H9 (cell line): ENCODE results near the gene FCAR. TPM values are rescaled to one million over a fixed set of nuclear protein-coding genes. Genes with fewer than 3 reads are reported as not detected.

ENCODE experiments used
- DNase-seq: peaks from one replicate; pipeline ENCODE4 v3.0.0-alpha.2; 2017
- H2AFZ ChIP-seq: one replicate; pipeline ENCODE4 v1.6.1; 2013; ENCODE audit warnings: mild to moderate bottlenecking, low read length, control low read depth, moderate library complexity
- H2AK5ac ChIP-seq: 2 replicates; pipeline ENCODE4 v1.6.1; 2013; ENCODE audit warnings: low read length, control low read depth, mixed read lengths; ENCODE audit not compliant: insufficient read length
- H2BK120ac ChIP-seq: one replicate; pipeline ENCODE4 v1.6.1; 2013; ENCODE audit warnings: low read depth, mild to moderate bottlenecking, low read length, control low read depth, inconsistent platforms; ENCODE audit not compliant: poor library complexity, severe bottlenecking
- H2BK12ac ChIP-seq: 2 replicates; pipeline ENCODE4 v1.6.1; 2013; ENCODE audit warnings: low read length, control low read depth, mixed read lengths, low read depth; ENCODE audit not compliant: insufficient read length
- H2BK15ac ChIP-seq: 2 replicates; pipeline ENCODE4 v1.6.1; 2013; ENCODE audit warnings: low read depth, low read length, control low read depth
- H2BK20ac ChIP-seq: one replicate; pipeline ENCODE4 v1.6.1; 2013; ENCODE audit warnings: low read depth, mild to moderate bottlenecking, low read length, control low read depth, inconsistent platforms; ENCODE audit not compliant: poor library complexity, severe bottlenecking
- H2BK5ac ChIP-seq: 2 replicates; pipeline ENCODE4 v1.6.1; 2013; ENCODE audit warnings: low read length, control low read depth, mixed read lengths; ENCODE audit not compliant: insufficient read length
- H3K14ac ChIP-seq: 2 replicates; pipeline ENCODE4 v1.6.1; 2013; ENCODE audit warnings: low read length, control low read depth; ENCODE audit not compliant: insufficient read depth
- H3K18ac ChIP-seq: 2 replicates; pipeline ENCODE4 v1.6.1; 2013; ENCODE audit warnings: low read depth, mild to moderate bottlenecking, mixed read lengths, low read length, control low read depth; ENCODE audit not compliant: insufficient read length
- H3K23ac ChIP-seq: 2 replicates; pipeline ENCODE4 v1.6.1; 2013; ENCODE audit warnings: low read length, control low read depth, mixed read lengths, low read depth; ENCODE audit not compliant: insufficient read length
- H3K23me2 ChIP-seq: 2 replicates; pipeline ENCODE4 v1.6.1; 2013; ENCODE audit warnings: low read depth, mild to moderate bottlenecking, mixed read lengths, low read length, control low read depth; ENCODE audit not compliant: insufficient read length, poor library complexity, severe bottlenecking
- H3K27ac ChIP-seq: 2 replicates; pipeline ENCODE4 v1.5.1; 2013; ENCODE audit warnings: low read length, control low read depth, mixed read lengths, low read depth; ENCODE audit not compliant: insufficient read length
- H3K27me3 ChIP-seq: 2 replicates; pipeline ENCODE4 v1.6.1; 2013; ENCODE audit warnings: low read length, control low read depth, inconsistent platforms; ENCODE audit not compliant: insufficient read depth
- H3K4ac ChIP-seq: 2 replicates; pipeline ENCODE4 v1.6.1; 2013; ENCODE audit warnings: low read depth, mild to moderate bottlenecking, control low read depth, inconsistent platforms, low read length, moderate library complexity
- H3K4me1 ChIP-seq: 2 replicates; pipeline ENCODE4 v1.6.1; 2013; ENCODE audit warnings: low read length, control low read depth, inconsistent platforms; ENCODE audit not compliant: insufficient read depth
- H3K4me2 ChIP-seq: 2 replicates; pipeline ENCODE4 v1.6.1; 2013; ENCODE audit warnings: low read length, control low read depth, mixed read lengths; ENCODE audit not compliant: insufficient read length, insufficient read depth
- H3K56ac ChIP-seq: 2 replicates; pipeline ENCODE4 v1.6.1; 2013; ENCODE audit warnings: low read depth, mild to moderate bottlenecking, mixed read lengths, low read length, control low read depth; ENCODE audit not compliant: insufficient read length
- H3K79me1 ChIP-seq: 2 replicates; pipeline ENCODE4 v1.6.1; 2013; ENCODE audit warnings: low read depth, mild to moderate bottlenecking, moderate library complexity, low read length, control low read depth, inconsistent platforms; ENCODE audit not compliant: insufficient read depth, poor library complexity, severe bottlenecking
- H3K79me2 ChIP-seq: 2 replicates; pipeline ENCODE4 v1.6.1; 2013; ENCODE audit warnings: low read length, control low read depth, inconsistent platforms; ENCODE audit not compliant: insufficient read depth
- H3K9ac ChIP-seq: 2 replicates; pipeline ENCODE4 v1.6.1; 2013; ENCODE audit warnings: low read length, control low read depth, mixed read lengths; ENCODE audit not compliant: insufficient read length; ENCODE audit errors: extremely low read depth
- H3K9me3 ChIP-seq: one replicate; pipeline ENCODE4 v1.6.1; 2013; ENCODE audit warnings: low read depth, low read length, inconsistent platforms; ENCODE audit not compliant: control insufficient read depth
- H3T11ph ChIP-seq: one replicate; pipeline ENCODE4 v1.6.1; 2013; ENCODE audit warnings: mild to moderate bottlenecking, low read length, control low read depth, inconsistent platforms
- H4K20me1 ChIP-seq: one replicate; pipeline ENCODE4 v1.6.1; 2013; ENCODE audit not compliant: control insufficient read depth, insufficient read length, insufficient read depth
- H4K5ac ChIP-seq: 2 replicates; pipeline ENCODE4 v1.6.1; 2013; ENCODE audit warnings: low read depth, mild to moderate bottlenecking, mixed read lengths, low read length, control low read depth; ENCODE audit not compliant: insufficient read length
- H4K8ac ChIP-seq: replicated peaks from 2 replicates; pipeline ENCODE4 v1.6.1; 2013; ENCODE audit warnings: low read length, control low read depth, mixed read lengths, low read depth; ENCODE audit not compliant: insufficient read length
- H4K91ac ChIP-seq: 2 replicates; pipeline ENCODE4 v1.6.1; 2013; ENCODE audit warnings: low read depth, mild to moderate bottlenecking, moderate library complexity, mixed read lengths, low read length, control low read depth; ENCODE audit not compliant: insufficient read length
- H3K27ac Mint-ChIP-seq, 3 experiments: 2 replicates in 2 of 3; 3 replicates in 1 of 3; pipeline ENCODE4 v1.8.0; 2020 to 2021; ENCODE audit warnings: mixed read lengths in 3 of 3, mild to moderate bottlenecking in 1 of 3, moderate library complexity in 1 of 3
- H3K27me3 Mint-ChIP-seq: 2 replicates; pipeline ENCODE4 v1.8.0; 2021; ENCODE audit warnings: low read depth, mild to moderate bottlenecking, moderate library complexity, mixed read lengths
- H3K36me3 Mint-ChIP-seq, 3 experiments: 2 replicates in 2 of 3; 3 replicates in 1 of 3; pipeline ENCODE4 v1.8.0; 2020 to 2021; ENCODE audit warnings: low read depth in 3 of 3, mixed read lengths in 3 of 3; ENCODE audit not compliant: insufficient read depth in 1 of 3
- H3K4me1 Mint-ChIP-seq, 2 experiments: 2 replicates each; pipeline ENCODE4 v1.8.0; 2020; ENCODE audit warnings: mixed read lengths in 2 of 2
- H3K4me3 Mint-ChIP-seq, 2 experiments: 2 replicates in 1 of 2; 3 replicates in 1 of 2; pipeline ENCODE4 v1.8.0; 2020 to 2021; ENCODE audit warnings: mild to moderate bottlenecking in 2 of 2, mixed read lengths in 2 of 2, moderate library complexity in 1 of 2
- H3K9me3 Mint-ChIP-seq, 2 experiments: 2 replicates in 1 of 2; 3 replicates in 1 of 2; pipeline ENCODE4 v1.8.0; 2020; ENCODE audit warnings: mild to moderate bottlenecking in 2 of 2, mixed read lengths in 2 of 2, moderate library complexity in 1 of 2
- CTCF ChIP-seq: fragments of 200-600 bp; sonication (generic); conservative IDR thresholded peaks from 3 replicates; pipeline ENCODE4 v1.8.0; 2021; ENCODE audit warnings: antibody characterized with exemption, mild to moderate bottlenecking
- WGBS: extraction: QIAGEN DNeasy Blood & Tissue Kit; methylation state at CpG from one replicate; pipeline ENCODE4 v1.1.7; 2013; ENCODE audit warnings: missing lambda C conversion rate, low lambda C conversion rate, mixed read lengths; ENCODE audit not compliant: insufficient read length; ENCODE audit errors: extremely low coverage; 5-methylcytosine and 5-hydroxymethylcytosine counted together
- total RNA-seq: library from RNA; stranded (reverse); gene quantifications from 2 replicates; pipeline ENCODE4 v1.2.1, GENCODE V29; 2021

FCAR gene
- total RNA-seq, 1 experiment from 2014 or later, result not detected

GRCh38 chr19:54905421-54905802, 31.4 kb downstream of the FCAR start:
- Histone ChIP-seq H2BK5ac (no peak overlapping the region), H2AFZ (no peak overlapping the region), H2BK15ac (no peak overlapping the region), H4K91ac (no peak overlapping the region), H3K4me1 (peaks cover 4% of the 10 kb centered on the region), H2BK20ac (no peak overlapping the region), H3T11ph (no peak overlapping the region), H3K23me2 (no peaks in the 10 kb centered on the region), H3K9ac (no peak overlapping the region), H3K18ac (no peak overlapping the region), H2BK12ac (no peak overlapping the region), H3K27ac (no peak overlapping the region), H3K4ac (no peak overlapping the region), H3K56ac (no peak overlapping the region), H4K20me1 (no peaks in the 10 kb centered on the region), H2AK5ac (no peak overlapping the region), H3K9me3 (no peaks in the 10 kb centered on the region), H3K79me1 (no peaks in the 10 kb centered on the region), H2BK120ac (no peak overlapping the region), H4K5ac (no peak overlapping the region), H3K4me2 (no peak overlapping the region), H3K79me2 (no peaks in the 10 kb centered on the region), H3K27me3 (no peaks in the 10 kb centered on the region), H3K23ac (no peak overlapping the region), H4K8ac (no peak overlapping the region), H3K14ac (no peak overlapping the region)
- TF ChIP-seq CTCF, result no peak
- Mint-ChIP-seq H3K9me3 (peaks cover 2 to 82% of the 10 kb centered on the region in 2 experiments; a peak in 4 of 5 replicates), H3K27ac (peak overlapping the region in 2 of 3 experiments; percentile 23 to 26; a peak in 2 of 7 replicates), H3K4me3 (no peak overlapping the region), H3K36me3 (peaks cover 2 to 4% (median 4%) of the 10 kb centered on the region in 3 experiments; a peak in 4 of 7 replicates), H3K27me3 (no peaks in the 10 kb centered on the region), H3K4me1 (peaks cover 0 to 18% of the 10 kb centered on the region in 2 experiments; a peak in 2 of 4 replicates)
- WGBS, result no CpG with 5 or more reads among the region's 5 CpGs
- DNase-seq, result no peak
